ENCODE results near the gene SNX24.
"Not testable (repeated sequence)": the region's sequence is repeated elsewhere in the genome, so short reads cannot be mapped to it uniquely, and the experiment has no call there.

SNX24 gene

GRCh38 chr5:122845229-122846050 lies at the start of gene SNX24:
TSS of gene SNX24 (plus strand) at chr5:122845613. CDS start at chr5:122845634, 21 bp downstream.
- peak; percentile 68 for DNase-seq (ENCODE audit: low spot score)

DNA sequence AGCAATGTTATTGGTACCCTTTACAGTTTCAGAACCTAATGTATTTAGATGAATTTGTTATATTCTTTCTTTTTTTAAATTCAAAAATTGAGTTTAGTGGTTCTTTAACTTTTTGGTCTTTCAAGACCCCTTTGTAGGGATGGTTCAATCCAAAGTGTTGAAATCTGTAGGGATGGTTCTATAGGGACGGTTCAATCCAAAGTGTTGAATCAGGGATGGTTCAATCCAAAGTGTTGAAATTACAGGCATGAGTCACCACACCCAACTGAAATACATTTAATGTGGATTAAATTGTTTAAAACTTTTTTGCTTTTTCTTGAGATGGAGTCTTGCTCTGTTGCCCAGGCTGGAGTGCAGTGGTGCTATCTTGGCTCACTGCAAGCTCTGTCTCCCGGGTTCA lies 39.9 kb upstream of the SNX24 start:
- no peak for DNase-seq (ENCODE audit: low spot score)

- no peak for DNase-seq (ENCODE audit: low spot score)
Measured at GRCh38 chr5:122810405-122810804, 35.0 kb upstream of the SNX24 start.

- DNase-seq (ENCODE audit: low spot score) = no peak
Measured at GRCh38 chr5:122815218-122815767, 30.1 kb upstream of the SNX24 start.

- no peak for DNase-seq (ENCODE audit: low spot score)
Measured at GRCh38 chr5:122816756-122817155, 28.7 kb upstream of the SNX24 start.

DNA sequence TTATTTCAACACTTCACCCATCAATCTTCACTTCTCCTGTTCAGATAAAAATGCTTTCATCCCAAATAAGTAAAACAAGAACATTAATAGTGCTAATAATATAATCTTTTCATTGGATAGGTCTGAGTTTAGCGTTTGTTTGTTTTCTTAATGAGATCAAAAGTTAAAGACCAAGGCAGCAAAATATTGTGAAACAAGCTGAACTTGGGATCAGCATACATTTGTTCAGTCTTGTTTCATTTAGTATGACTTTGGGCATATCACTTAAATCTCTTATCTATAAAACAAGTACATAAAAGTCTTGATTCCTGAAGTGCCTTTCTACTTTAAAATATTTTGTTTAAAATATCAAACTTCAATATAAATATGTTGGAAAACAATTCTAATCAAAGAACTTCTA lies 13.4 kb upstream of the SNX24 start:
- no peak for DNase-seq (ENCODE audit: low spot score)

- DNase-seq (ENCODE audit: low spot score) = no peak
Measured at GRCh38 chr5:122835681-122836080, 9.7 kb upstream of the SNX24 start.

DNA sequence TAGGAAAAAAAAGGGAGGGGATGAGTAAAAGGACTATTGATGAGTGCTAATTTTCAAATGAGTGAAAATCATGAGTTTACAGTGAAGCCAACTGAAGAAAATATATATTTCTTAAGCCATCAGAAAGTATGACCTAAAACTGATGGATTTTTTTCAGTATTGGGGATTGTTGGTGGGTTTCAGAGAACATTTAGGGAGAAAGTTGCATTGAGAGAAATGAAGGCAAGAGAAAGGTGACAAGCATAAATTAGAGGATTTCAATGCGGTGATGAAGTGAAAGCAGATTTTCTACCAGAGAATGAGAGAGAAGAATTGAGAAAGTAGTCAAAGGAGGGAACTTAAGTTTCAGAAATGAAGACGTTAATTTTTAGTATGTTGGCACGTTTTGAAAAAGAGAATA lies 8.5 kb upstream of the SNX24 start:
- DNase-seq (ENCODE audit: low spot score) = no peak

- DNase-seq (ENCODE audit: low spot score) = no peak
Measured at GRCh38 chr5:122839731-122840130, 5.7 kb upstream of the SNX24 start.

DNA sequence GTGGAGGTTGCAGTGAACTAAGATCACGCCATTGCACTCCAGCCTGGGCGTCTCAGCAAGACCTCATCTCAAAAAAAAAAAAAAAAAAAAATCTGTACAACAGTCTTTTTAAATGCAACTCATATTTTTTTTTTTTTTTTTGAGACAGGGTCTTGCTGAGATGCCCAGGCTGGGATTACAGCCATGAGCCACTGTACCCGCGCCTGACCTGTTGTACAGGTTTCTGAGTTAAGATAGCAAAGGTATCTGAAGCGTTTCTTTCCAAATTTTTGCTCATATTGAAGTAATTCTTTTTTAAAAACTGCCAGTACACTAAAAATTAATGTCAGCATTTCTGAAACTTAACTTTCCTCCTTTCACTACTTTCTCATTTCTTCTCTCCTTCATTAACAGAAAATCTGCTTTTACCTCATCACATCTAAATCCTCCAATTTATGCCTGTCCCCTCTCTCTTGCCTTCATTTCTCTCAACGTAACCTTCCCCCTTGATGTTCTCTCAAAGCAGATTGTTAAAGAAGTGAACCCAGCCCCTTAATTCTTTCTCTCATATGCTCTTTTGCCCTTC lies 3.3 kb upstream of the SNX24 start:
- no peak for DNase-seq (ENCODE audit: low spot score)

DNA sequence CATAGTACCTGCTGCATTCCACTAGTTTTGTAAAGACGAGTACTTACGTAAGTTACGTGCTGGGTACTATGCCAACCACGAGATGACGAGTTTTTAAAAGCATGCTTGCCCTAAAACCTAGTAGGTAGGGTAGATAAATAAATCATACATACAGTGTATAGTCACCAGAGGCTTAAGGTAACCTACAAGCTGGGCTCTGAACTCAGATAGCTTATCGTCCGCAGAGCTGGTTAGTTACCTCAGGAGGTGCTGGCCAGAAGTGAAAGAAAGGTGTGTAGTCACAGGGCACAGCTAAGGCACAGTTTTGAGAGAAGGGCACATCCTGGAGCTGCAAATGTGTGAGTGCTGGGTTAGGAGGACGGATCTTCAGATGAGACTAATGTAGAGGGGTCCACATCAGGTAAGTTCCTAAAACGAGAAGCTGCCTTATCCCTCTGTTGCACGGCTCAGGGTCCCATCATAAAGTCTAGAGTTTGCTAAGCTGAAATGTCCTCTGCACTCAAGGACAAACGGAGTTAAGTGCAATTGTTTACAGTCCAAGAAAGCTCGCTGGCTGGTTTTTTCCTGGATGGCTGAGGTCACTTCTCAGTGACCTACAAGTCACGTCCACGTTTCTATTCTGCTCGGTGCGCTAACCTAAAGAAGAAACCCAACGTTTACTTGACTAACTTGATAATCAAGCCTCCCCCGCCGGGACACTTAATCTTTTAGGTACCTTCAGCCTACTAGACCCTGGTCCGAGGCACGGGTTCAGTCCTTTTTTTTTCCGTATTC lies 1.1 kb upstream of the SNX24 start:
- DNase-seq (ENCODE audit: low spot score) = no peak

DNA sequence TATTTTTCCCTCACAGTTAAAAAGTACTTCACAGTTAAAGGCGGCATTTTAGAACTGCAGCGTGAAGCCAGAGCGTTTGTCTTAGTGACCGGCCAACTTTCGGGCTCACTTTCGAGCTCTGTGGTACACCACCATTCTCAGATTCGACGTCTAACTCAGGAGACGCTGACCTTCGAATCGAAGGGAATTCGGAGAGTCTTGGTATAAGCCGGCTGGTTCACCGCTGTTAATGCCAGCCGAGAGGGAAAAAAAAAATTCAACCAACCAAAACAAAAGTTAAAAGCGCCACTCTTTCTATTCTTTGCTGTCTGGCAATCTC lies 544 bp upstream of the SNX24 start:
- no peak for DNase-seq (ENCODE audit: low spot score)

DNA sequence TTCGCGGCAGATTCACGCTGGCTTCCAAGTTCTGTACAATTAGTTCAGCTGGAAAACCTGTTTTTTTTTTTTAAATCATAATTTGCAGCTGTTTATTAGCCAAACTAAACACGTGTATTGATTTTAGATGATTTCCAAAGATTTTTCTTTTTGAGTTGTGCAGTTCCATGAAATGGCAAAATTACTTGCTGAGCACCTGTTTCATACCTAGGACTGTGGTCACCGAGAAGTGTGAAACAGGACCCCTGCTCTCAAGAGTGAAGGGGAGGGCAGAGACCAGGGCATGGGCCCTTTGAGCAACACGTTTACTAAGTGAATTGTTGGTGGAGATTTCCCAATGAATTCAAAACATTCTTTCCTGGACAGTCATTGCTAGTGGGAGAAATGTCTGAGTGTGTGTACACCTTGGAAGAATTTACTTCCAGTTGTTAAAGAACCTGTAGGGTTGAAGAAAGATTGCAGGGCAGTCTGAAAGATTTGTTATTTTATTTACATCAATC lies 688 bp downstream of the SNX24 start:
- DNase-seq (ENCODE audit: low spot score) = no peak

DNA sequence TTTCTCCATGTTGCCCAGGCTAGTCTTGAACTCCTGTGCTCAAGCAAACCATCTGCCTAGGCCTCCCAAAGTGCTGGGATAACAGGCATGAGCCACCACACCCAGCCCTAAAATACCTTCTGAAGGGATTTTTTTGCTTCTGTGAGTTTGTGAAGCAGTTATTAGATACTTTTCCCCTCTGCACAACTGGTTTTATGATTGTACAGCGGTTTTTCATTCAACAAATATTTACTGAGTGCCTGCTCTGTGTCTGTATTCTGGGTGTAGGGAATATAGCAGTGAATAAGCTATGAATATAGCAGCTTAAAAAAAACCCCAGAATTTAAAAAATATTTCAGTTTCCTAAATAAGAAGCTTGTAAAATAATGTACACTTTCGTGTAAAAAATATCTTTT lies 2.3 kb downstream of the SNX24 start:
- no peak for DNase-seq (ENCODE audit: low spot score)

- DNase-seq (ENCODE audit: low spot score) = no peak
Measured at GRCh38 chr5:122849771-122850170, 4.4 kb downstream of the SNX24 start.

DNA sequence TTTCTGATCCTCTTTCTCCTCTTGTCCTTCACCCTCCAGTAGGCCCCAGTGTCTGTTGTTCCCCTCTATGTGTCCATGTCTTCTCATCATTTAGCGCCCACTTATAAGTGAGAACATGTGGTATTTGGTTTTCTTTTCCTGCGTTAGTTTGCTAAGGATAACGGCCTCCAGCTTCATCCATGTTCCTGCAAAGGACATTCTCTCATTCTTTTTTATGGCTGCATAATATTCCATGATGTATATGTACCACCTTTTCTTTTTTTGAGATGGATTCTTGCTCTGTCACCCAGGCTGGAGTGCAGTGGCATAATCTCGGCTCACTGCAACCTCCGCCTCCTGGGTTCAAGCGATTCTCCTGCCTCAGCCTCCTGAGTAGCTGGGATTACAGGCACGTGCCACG lies 12.1 kb downstream of the SNX24 start:
- DNase-seq (ENCODE audit: low spot score) = not testable (repeated sequence)

GRCh38 chr5:122858451-122858850 lies 13.0 kb downstream of the SNX24 start:
- DNase-seq (ENCODE audit: low spot score) = no peak

DNA sequence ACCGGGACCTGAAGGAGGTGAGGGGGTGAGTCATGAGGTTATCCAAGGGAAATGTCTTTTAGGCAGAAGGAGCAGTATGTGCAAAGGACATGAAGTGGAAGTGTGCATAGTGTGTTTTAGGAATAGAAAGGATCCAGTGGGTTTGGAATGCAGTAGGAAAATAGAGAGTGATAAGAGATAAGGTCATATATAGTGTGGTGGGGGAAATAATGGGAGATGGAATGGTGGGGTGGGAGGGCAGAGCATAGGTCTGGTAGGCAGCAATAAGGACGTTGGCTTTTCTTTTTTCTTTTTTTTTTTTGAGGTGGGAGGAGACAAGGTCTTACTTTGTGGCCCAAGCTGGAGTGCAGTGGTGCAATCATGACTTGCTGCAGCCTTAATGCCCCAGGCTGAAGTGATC lies 17.8 kb downstream of the SNX24 start:
- DNase-seq (ENCODE audit: low spot score) = no peak

- DNase-seq (ENCODE audit: low spot score) = no peak
Measured at GRCh38 chr5:122863721-122864120, 18.3 kb downstream of the SNX24 start.

DNA sequence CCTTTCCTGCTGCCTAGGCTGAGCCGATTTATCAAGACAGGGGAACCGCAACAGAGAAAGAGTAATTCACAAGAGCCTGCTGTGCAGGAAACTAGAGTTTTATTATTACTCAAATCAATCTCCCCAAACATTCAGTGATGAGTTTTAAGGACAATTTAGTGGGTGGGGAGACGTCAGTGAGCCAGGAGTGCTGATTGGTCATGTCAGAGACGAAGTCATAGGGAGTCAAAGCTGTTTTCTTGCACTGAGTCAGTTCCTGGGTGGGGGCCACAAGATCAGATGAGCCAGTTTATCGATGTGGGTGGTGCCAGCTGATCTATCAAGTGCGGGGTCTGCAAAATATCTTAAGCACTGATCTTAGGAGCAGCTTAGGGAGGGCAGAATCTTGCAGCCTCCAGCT lies 19.0 kb downstream of the SNX24 start:
- peak; percentile 64 for DNase-seq (ENCODE audit: low spot score)

- no peak for DNase-seq (ENCODE audit: low spot score)
Measured at GRCh38 chr5:122864842-122865241, 19.4 kb downstream of the SNX24 start.

GRCh38 chr5:122870219-122870856 lies 24.9 kb downstream of the SNX24 start:
- no peak for DNase-seq (ENCODE audit: low spot score)
